B cell (primary cell): ENCODE results near the gene HTR7. TPM values are rescaled to one million over a fixed set of nuclear protein-coding genes. Genes with fewer than 3 reads are reported as not detected.

Source experiments
- ATAC-seq: fragments of 200-7000 bp; cut with Tn5 transposase; one replicate; pipeline ENCODE4 v1.10.0; 2021; ENCODE audit warnings: low read depth, mild to moderate bottlenecking, moderate number of reproducible peaks, moderate library complexity
- CTCF ChIA-PET: fragments of 350-600 bp; sonication (Branson Sonifier 250); formaldehyde crosslinking; loops from one replicate; lab custom pipeline; 2021; ENCODE audit warnings: antibody characterized with exemption, inconsistent platforms; lab: Charles Lee
- POLR2A ChIA-PET: fragments of 350-600 bp; sonication (Branson Sonifier 250); formaldehyde crosslinking; loops from one replicate; lab custom pipeline; 2021; ENCODE audit warnings: antibody characterized with exemption; lab: Charles Lee
- DNase-seq: peaks from one replicate; pipeline ENCODE4 v3.0.0; 2013
- H2AFZ ChIP-seq: 2 replicates; pipeline ENCODE4 v1.6.1; 2012; ENCODE audit warnings: mild to moderate bottlenecking, low read depth, low read length; ENCODE audit not compliant: insufficient read depth, poor library complexity, severe bottlenecking
- H3K27ac ChIP-seq, 2 donors: 1 replicate in 1 of 2; 2 replicates in 1 of 2; pipeline ENCODE4 v1.5.1; 2012 to 2013; ENCODE audit warnings: low read length in 2 of 2, mild to moderate bottlenecking in 2 of 2, moderate library complexity in 1 of 2
- H3K27me3 ChIP-seq, 4 experiments: fragments of 200-600 bp in 1 of 4; sonication (generic) in 1 of 4; replicated peaks in 1 of 4; 1 replicate in 2 of 4; 2 replicates in 2 of 4; pipeline versions ENCODE4 v1.6.1 to v1.7.0; 2013 to 2016; ENCODE audit warnings: low read length in 3 of 4, mild to moderate bottlenecking in 2 of 4, mixed read lengths in 1 of 4, moderate library complexity in 1 of 4; ENCODE audit not compliant: insufficient read depth in 4 of 4, control insufficient read depth in 3 of 4; ENCODE audit errors: control extremely low read depth in 1 of 4
- H3K36me3 ChIP-seq, 2 experiments: replicated peaks in 1 of 2; 1 replicate in 1 of 2; 2 replicates in 1 of 2; pipeline versions ENCODE4 v1.6.1 to v1.7.1; 2013; ENCODE audit warnings: low read length in 1 of 2; ENCODE audit not compliant: insufficient read depth in 2 of 2, control insufficient read depth in 1 of 2; ENCODE audit errors: control extremely low read depth in 1 of 2, extremely low read depth in 1 of 2
- H3K4me1 ChIP-seq, 2 donors: fragments of 200-600 bp in 1 of 2; sonication (generic) in 1 of 2; 1 replicate in 1 of 2; 2 replicates in 1 of 2; pipeline versions ENCODE4 v1.5.1 to v1.6.1; 2013 to 2017; ENCODE audit warnings: low read length in 2 of 2; ENCODE audit not compliant: control insufficient read depth in 2 of 2, insufficient read depth in 2 of 2
- H3K4me2 ChIP-seq: replicated peaks from 2 replicates; pipeline ENCODE3; 2012; ENCODE audit warnings: mild to moderate bottlenecking, low read depth, low read length; ENCODE audit not compliant: poor library complexity, severe bottlenecking
- H3K4me3 ChIP-seq, 5 experiments: fragments of 200-600 bp in 1 of 5; sonication (generic) in 1 of 5; 1 replicate in 3 of 5; 2 replicates in 2 of 5; pipeline versions ENCODE4 v1.5.1 to v1.7.0; 2011 to 2016; ENCODE audit warnings: low read length in 4 of 5, mild to moderate bottlenecking in 4 of 5, low read depth in 2 of 5, control low read depth in 1 of 5, moderate library complexity in 1 of 5; ENCODE audit not compliant: insufficient read depth in 1 of 5; ENCODE audit errors: control extremely low read depth in 1 of 5, extremely low read depth in 1 of 5
- H3K79me2 ChIP-seq: fragments of 200-600 bp; sonication (generic); one replicate; pipeline ENCODE4 v1.6.0; 2016; ENCODE audit warnings: low read length; ENCODE audit not compliant: control insufficient read depth, insufficient read depth
- H3K9ac ChIP-seq: fragments of 200-600 bp; sonication (generic); 2 replicates; pipeline ENCODE4 v1.6.1; 2017; ENCODE audit warnings: mild to moderate bottlenecking, low read length, moderate library complexity
- H3K9me3 ChIP-seq, 3 donors: one replicate each; pipeline versions ENCODE4 v1.6.1 to v1.7.1; 2013; ENCODE audit warnings: low read length in 2 of 3; ENCODE audit not compliant: control insufficient read depth in 2 of 3, insufficient read depth in 1 of 3; ENCODE audit errors: control extremely low read depth in 1 of 3
- H4K20me1 ChIP-seq: 2 replicates; pipeline ENCODE4 v1.6.0; 2012; ENCODE audit warnings: mild to moderate bottlenecking, low read length; ENCODE audit not compliant: insufficient read depth, control insufficient read depth, poor library complexity, severe bottlenecking
- H3K27ac Mint-ChIP-seq: one replicate; pipeline ENCODE4 v1.8.0; 2021; ENCODE audit warnings: mixed read lengths
- H3K27me3 Mint-ChIP-seq: one replicate; pipeline ENCODE4 v1.8.0; 2021; ENCODE audit warnings: mixed read lengths
- H3K4me1 Mint-ChIP-seq: one replicate; pipeline ENCODE4 v1.8.0; 2021; ENCODE audit warnings: mixed read lengths
- H3K4me3 Mint-ChIP-seq: one replicate; pipeline ENCODE4 v1.8.0; 2021; ENCODE audit warnings: mixed read lengths
- H3K9me3 Mint-ChIP-seq: one replicate; pipeline ENCODE4 v1.8.0; 2022; ENCODE audit warnings: mixed read lengths; ENCODE audit not compliant: insufficient read depth
- EZH2 ChIP-seq: IDR thresholded peaks from 2 replicates; pipeline ENCODE4 v1.6.1; 2012; ENCODE audit warnings: borderline replicate concordance, low read depth, mild to moderate bottlenecking, moderate library complexity, low read length; ENCODE audit not compliant: insufficient read depth, poor library complexity, severe bottlenecking
- WGBS: methylation state at CpG from one replicate; pipeline ENCODE4 v1.1.5; 2013; ENCODE audit warnings: missing lambda C conversion rate; ENCODE audit not compliant: insufficient coverage; 5-methylcytosine and 5-hydroxymethylcytosine counted together
- intact Hi-C: fragments of 100-400 bp; cut with micrococcal nuclease; formaldehyde crosslinking; loops from one replicate; pipeline ENCODE4 v1.10.0; 2022
- polyA plus RNA-seq: library from polyadenylated mRNA; depleted of rRNA; stranded (reverse); fragments of >200 nt; gene quantifications from 2 replicates; pipeline ENCODE4 v1.2.3, GENCODE V29; 2012
- total RNA-seq, 2 donors: library from RNA; stranded (reverse); fragments of 120-200 nt in 1 of 2; gene quantifications; 1 replicate in 1 of 2; 2 replicates in 1 of 2; pipeline versions ENCODE4 v1.2.3 to v1.2.4, GENCODE V29; 2013 to 2022
- TF ChIP-seq, protein P1 (sequence below): fragments of 200-600 bp; IDR thresholded peaks from one replicate; pipeline ENCODE4 v1.8.0; 2022; ENCODE audit warnings: antibody characterized with exemption, mild to moderate bottlenecking

The HTR7 gene
- total and polyA plus RNA-seq, 2 donors (not counting 1 experiment from before 2014, with no cell fraction given): 0.03 TPM; not detected in 1

DNA sequence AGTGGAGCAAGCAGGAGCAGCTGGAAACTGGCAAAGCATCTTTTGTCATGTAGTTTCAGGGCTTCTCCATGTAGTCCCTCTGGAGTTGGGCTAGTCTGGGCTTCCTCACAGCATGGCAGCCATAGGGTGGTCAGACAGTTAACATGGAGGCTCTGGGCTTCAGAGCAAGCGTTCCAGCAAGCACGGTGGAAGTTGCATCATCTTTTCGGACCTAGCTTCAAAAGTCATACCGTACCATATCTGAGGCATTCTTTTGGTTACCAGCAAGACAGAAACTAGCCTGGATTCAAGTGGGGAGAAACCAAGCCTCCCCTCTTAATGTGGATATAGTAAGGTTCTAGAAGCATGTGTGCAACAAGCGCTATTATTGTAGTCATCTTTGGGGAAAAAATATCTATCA, 135.0 kb downstream of the HTR7 start:
- CTCF ChIA-PET: no interaction called here
- Mint-ChIP-seq H3K27ac (no peak overlapping the region), H3K27me3 (peaks cover 15% of the 10 kb centered on the region), H3K4me1 (no peaks in the 10 kb centered on the region), H3K9me3 (no peaks in the 10 kb centered on the region), H3K4me3 (no peak overlapping the region)
- no peak for DNase-seq
- intact Hi-C loops: no loop called here
- no peak overlapping the region for H3K9ac ChIP-seq
- H3K9me3 ChIP-seq: no peaks in the 10 kb centered on the region
- TF ChIP-seq, protein P1, sequence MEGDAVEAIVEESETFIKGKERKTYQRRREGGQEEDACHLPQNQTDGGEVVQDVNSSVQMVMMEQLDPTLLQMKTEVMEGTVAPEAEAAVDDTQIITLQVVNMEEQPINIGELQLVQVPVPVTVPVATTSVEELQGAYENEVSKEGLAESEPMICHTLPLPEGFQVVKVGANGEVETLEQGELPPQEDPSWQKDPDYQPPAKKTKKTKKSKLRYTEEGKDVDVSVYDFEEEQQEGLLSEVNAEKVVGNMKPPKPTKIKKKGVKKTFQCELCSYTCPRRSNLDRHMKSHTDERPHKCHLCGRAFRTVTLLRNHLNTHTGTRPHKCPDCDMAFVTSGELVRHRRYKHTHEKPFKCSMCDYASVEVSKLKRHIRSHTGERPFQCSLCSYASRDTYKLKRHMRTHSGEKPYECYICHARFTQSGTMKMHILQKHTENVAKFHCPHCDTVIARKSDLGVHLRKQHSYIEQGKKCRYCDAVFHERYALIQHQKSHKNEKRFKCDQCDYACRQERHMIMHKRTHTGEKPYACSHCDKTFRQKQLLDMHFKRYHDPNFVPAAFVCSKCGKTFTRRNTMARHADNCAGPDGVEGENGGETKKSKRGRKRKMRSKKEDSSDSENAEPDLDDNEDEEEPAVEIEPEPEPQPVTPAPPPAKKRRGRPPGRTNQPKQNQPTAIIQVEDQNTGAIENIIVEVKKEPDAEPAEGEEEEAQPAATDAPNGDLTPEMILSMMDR: no peak
- TF ChIP-seq EZH2: no peak
- H3K27me3 ChIP-seq: no peaks in the 10 kb centered on the region
- H3K4me1 ChIP-seq: no peaks in the 10 kb centered on the region
- no peaks in the 10 kb centered on the region for H3K79me2 ChIP-seq
- POLR2A ChIA-PET: no interaction called here
- 75% methylated on average over 2 of the region's 5 CpGs for WGBS
- no peak overlapping the region for H3K4me2 ChIP-seq
- ATAC-seq: no peak
- H3K36me3 ChIP-seq: no peaks in the 10 kb centered on the region
- no peak overlapping the region for H3K4me3 ChIP-seq
- no peak overlapping the region for H2AFZ ChIP-seq
- no peaks in the 10 kb centered on the region for H4K20me1 ChIP-seq
- H3K27ac ChIP-seq: no peak overlapping the region

DNA sequence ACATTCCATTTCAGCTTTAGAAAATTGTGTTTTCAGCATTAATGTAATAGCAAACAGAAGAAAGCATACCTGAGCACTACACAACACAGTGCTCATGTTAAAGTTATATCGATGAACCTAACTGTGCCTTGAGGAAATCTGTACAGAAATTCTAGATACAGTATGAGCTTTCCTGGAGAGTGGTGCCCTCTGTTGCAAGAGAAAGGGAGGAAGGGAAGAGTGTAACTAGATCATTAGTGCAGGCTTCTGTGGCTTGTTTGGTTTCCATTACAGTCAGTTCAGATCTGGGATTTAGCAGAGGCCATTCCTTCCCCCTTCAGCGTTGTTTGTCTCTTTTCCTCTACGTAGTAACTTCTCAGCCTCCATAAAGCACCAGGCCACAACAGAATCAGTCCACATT, 139.7 kb downstream of the HTR7 start:
- Histone ChIP-seq H3K4me3 (no peak overlapping the region), H3K9me3 (no peaks in the 10 kb centered on the region), H3K79me2 (no peaks in the 10 kb centered on the region), H3K27ac (no peak overlapping the region), H4K20me1 (no peaks in the 10 kb centered on the region), H3K4me1 (no peaks in the 10 kb centered on the region), H3K4me2 (no peak overlapping the region), H3K27me3 (no peaks in the 10 kb centered on the region), H3K9ac (no peak overlapping the region), H2AFZ (no peak overlapping the region), H3K36me3 (no peaks in the 10 kb centered on the region)
- CTCF ChIA-PET: interaction anchor here (1.2 kb wide), 1 partner anchor 10 kb away, joined by 3 read pairs; no protein-coding TSS in a partner anchor
- DNase-seq: no peak
- no peak overlapping the region for H3K4me3 Mint-ChIP-seq
- peaks cover 15% of the 10 kb centered on the region for H3K27me3 Mint-ChIP-seq
- TF ChIP-seq, protein P1: no peak
- no peak for TF ChIP-seq EZH2
- intact Hi-C loops: no loop called here
- POLR2A ChIA-PET: no interaction called here
- no peaks in the 10 kb centered on the region for H3K9me3 Mint-ChIP-seq
- H3K27ac Mint-ChIP-seq: no peak overlapping the region
- ATAC-seq: no peak
- H3K4me1 Mint-ChIP-seq: no peaks in the 10 kb centered on the region
- no CpG with 5 or more reads among the region's 3 CpGs for WGBS
